Suprapubic skin (tissue), 4 donors: ENCODE measurements around the gene SEPTIN5. TPM values are rescaled to one million over a fixed set of nuclear protein-coding genes. Genes with fewer than 3 reads are reported as not detected.

Experiments
- DNase-seq, 2 donors: peaks; one replicate each; pipeline ENCODE4 v3.0.0-alpha.2; 2019; ENCODE audit warnings: low spot score in 2 of 2
- H3K27ac ChIP-seq: fragments of 200-600 bp; sonication (generic); one replicate; pipeline ENCODE4 v1.5.1; 2019
- H3K27me3 ChIP-seq: fragments of 200-600 bp; sonication (generic); one replicate; pipeline ENCODE4 v1.5.1; 2019
- H3K36me3 ChIP-seq: fragments of 200-600 bp; sonication (generic); one replicate; pipeline ENCODE4 v1.5.1; 2019
- H3K4me1 ChIP-seq: fragments of 200-600 bp; sonication (generic); one replicate; pipeline ENCODE4 v1.5.1; 2019
- H3K4me3 ChIP-seq: fragments of 200-600 bp; sonication (generic); one replicate; pipeline ENCODE4 v1.5.1; 2019; ENCODE audit warnings: mild to moderate bottlenecking
- H3K9me3 ChIP-seq: fragments of 200-600 bp; sonication (generic); one replicate; pipeline ENCODE4 v1.5.1; 2019
- EP300 ChIP-seq: sonication (generic); formaldehyde crosslinking; IDR thresholded peaks from one replicate; pipeline ENCODE4 v1.6.1; 2017; ENCODE audit warnings: antibody characterized with exemption
- POLR2A ChIP-seq, 2 donors: fragments of 450-650 bp; IDR thresholded peaks; one replicate each; pipeline ENCODE4 v1.6.1; 2017; ENCODE audit warnings: antibody characterized with exemption in 2 of 2, mild to moderate bottlenecking in 2 of 2, moderate library complexity in 2 of 2
- POLR2AphosphoS5 ChIP-seq, 3 donors: sonication (generic); formaldehyde crosslinking; IDR thresholded peaks; one replicate each; pipeline ENCODE4 v1.6.1; 2017; ENCODE audit warnings: antibody characterized with exemption in 3 of 3
- WGBS: methylation state at CpG from one replicate; pipeline ENCODE4 v1.1.5; 2018; 5-methylcytosine and 5-hydroxymethylcytosine counted together
- total RNA-seq, 4 donors: library from RNA; depleted of rRNA; stranded (reverse); fragments of >200 nt; gene quantifications; one replicate each; pipeline ENCODE4 v1.1.0, GENCODE V29; 2016
- TF ChIP-seq, protein P1 (sequence below), 2 donors: fragments of 200-600 bp in 1 of 2; fragments of 450-650 bp in 1 of 2; sonication (generic) in 1 of 2; IDR thresholded peaks; one replicate each; pipeline ENCODE4 v1.5.1; 2016 to 2019; ENCODE audit warnings: antibody characterized with exemption in 2 of 2, mild to moderate bottlenecking in 1 of 2, moderate library complexity in 1 of 2

The SEPTIN5 gene
- total RNA-seq, 4 donors from 2014 or later = 89.0 to 147 (median 129) TPM

DNA sequence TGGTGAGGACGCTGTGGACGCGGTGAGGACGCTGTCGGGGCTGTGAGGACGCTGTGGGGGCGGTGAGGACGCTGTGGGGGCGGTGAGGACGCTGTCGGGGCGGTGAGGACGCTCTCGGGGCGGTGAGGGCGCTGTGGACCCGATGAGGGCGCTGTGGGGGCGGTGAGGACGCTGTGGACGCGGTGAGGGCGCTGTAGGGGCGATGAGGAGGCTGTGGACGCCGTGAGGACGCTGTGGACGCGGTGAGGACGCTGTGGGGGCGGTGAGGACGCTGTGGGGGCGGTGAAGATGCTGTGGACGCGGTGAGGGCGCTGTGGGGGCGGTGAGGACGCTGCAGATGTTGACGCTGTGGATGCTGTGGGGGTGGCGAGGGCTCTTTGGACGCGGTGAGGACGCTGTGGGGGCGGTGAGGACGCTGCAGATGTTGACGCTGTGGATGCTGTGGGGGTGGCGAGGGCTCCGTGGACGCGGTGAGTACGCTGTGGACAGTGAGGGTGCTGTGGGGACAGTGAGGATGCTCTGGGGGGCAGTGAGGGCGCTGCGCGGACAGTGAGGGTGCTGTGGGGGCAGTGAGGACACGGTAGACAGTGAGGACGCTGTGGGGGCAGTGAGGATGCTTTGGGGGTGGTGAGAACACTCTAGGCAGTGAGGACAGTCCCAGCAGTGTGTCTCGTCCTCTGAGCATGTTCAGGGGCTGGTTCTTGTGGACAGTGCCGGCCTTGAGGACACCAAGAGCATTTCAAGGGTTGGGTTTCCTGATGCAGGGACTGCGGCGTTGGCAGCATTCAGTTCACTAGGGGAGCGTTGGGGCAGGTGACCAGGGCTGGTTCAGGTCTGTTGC lies 13.2 kb downstream of the SEPTIN5 start:
- no peak for DNase-seq
- 63% methylated on average over 61 of the region's 61 CpGs for WGBS
- peaks cover 5% of the 10 kb centered on the region for H3K36me3 ChIP-seq
- H3K27me3 ChIP-seq = peaks cover 39% of the 10 kb centered on the region
- no peak for TF ChIP-seq POLR2AphosphoS5 (IDR thresholded peaks at IDR 0.05)
- TF ChIP-seq, protein P1, sequence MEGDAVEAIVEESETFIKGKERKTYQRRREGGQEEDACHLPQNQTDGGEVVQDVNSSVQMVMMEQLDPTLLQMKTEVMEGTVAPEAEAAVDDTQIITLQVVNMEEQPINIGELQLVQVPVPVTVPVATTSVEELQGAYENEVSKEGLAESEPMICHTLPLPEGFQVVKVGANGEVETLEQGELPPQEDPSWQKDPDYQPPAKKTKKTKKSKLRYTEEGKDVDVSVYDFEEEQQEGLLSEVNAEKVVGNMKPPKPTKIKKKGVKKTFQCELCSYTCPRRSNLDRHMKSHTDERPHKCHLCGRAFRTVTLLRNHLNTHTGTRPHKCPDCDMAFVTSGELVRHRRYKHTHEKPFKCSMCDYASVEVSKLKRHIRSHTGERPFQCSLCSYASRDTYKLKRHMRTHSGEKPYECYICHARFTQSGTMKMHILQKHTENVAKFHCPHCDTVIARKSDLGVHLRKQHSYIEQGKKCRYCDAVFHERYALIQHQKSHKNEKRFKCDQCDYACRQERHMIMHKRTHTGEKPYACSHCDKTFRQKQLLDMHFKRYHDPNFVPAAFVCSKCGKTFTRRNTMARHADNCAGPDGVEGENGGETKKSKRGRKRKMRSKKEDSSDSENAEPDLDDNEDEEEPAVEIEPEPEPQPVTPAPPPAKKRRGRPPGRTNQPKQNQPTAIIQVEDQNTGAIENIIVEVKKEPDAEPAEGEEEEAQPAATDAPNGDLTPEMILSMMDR (IDR thresholded peaks at IDR 0.05) = no peak
- no peak for TF ChIP-seq EP300
- TF ChIP-seq POLR2A (IDR thresholded peaks at IDR 0.05) = no peak
- H3K4me3 ChIP-seq = no peak overlapping the region
- H3K27ac ChIP-seq = no peak overlapping the region
- peaks cover 29% of the 10 kb centered on the region for H3K4me1 ChIP-seq
- no peaks in the 10 kb centered on the region for H3K9me3 ChIP-seq

- no peak overlapping the region for H3K27ac ChIP-seq
- H3K9me3 ChIP-seq = no peaks in the 10 kb centered on the region
- no peak for DNase-seq
- H3K36me3 ChIP-seq = no peaks in the 10 kb centered on the region
- H3K4me3 ChIP-seq = no peak overlapping the region
- peaks cover 22% of the 10 kb centered on the region for H3K4me1 ChIP-seq
- H3K27me3 ChIP-seq = peaks cover 37% of the 10 kb centered on the region
- TF ChIP-seq EP300 (no peak), POLR2AphosphoS5 (IDR thresholded peaks at IDR 0.05) (no peak), POLR2A (IDR thresholded peaks at IDR 0.05) (no peak)
- TF ChIP-seq, protein P1 (IDR thresholded peaks at IDR 0.05) = no peak
- 86% methylated on average over 3 of the region's 6 CpGs for WGBS
These were observed 14.0 kb downstream of the SEPTIN5 start for GRCh38 chr22:19728271-19728670.

DNA sequence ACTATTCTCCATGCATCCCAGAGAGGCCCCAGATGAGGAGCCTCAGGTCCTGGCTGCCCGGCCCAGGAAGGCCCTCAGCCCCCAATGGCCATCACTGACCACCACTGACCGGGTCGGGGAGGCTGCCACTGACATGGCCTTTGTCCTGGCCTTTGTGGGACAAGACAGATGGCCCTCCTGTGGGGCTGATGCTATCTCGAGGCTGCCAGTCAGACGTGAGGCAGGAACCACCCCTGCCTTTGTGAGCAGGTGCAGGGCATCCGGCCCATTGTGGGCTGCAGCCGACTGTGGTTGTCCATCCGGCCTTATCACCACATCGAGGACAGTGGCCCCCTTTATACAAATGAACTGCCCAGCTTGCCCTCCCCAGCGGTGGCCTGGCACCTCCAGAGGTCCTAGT lies 14.5 kb downstream of the SEPTIN5 start:
- TF ChIP-seq POLR2A (IDR thresholded peaks at IDR 0.05) (no peak), EP300 (no peak), POLR2AphosphoS5 (IDR thresholded peaks at IDR 0.05) (no peak)
- TF ChIP-seq, protein P1 (IDR thresholded peaks at IDR 0.05) = no peak
- Histone ChIP-seq H3K4me1 (peaks cover 16% of the 10 kb centered on the region), H3K9me3 (no peaks in the 10 kb centered on the region), H3K27me3 (peaks cover 31% of the 10 kb centered on the region), H3K36me3 (no peaks in the 10 kb centered on the region), H3K4me3 (no peak overlapping the region), H3K27ac (no peak overlapping the region)
- DNase-seq = no peak
- no CpG with 5 or more reads among the region's 10 CpGs for WGBS

DNA sequence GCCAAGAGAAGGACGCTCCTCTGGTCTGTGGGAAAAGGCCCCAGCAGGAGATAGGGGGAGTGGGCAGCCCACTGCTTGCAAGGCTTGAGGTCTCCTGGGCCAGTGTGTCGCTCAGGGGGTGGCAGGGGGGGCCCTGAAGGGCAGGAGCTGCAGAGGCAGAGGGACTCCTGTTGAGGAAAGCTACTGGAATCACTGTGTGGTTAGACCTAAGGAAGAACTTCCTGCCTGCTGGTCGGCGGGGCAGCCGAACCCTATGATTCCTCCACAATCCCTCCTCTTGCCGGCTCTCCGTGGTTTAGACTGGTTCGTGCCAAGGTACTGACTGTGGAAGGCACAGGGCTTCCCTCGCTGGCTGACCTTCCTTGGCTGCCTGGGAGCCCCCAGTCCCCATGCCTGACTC lies 15.2 kb downstream of the SEPTIN5 start:
- H3K27me3 ChIP-seq = peaks cover 25% of the 10 kb centered on the region
- no peak for DNase-seq

GRCh38 chr22:19730198-19730597 lies 15.9 kb downstream of the SEPTIN5 start:
- H3K36me3 ChIP-seq = no peaks in the 10 kb centered on the region
- H3K27me3 ChIP-seq = peaks cover 18% of the 10 kb centered on the region
- no peak for TF ChIP-seq POLR2A (IDR thresholded peaks at IDR 0.05)
- no peak for TF ChIP-seq EP300
- no peak for TF ChIP-seq POLR2AphosphoS5 (IDR thresholded peaks at IDR 0.05)
- TF ChIP-seq, protein P1 (IDR thresholded peaks at IDR 0.05) = no peak
- H3K9me3 ChIP-seq = no peaks in the 10 kb centered on the region
- DNase-seq = no peak
- WGBS = 75% methylated on average over 6 of the region's 8 CpGs
- peaks cover 10% of the 10 kb centered on the region for H3K4me1 ChIP-seq
- no peak overlapping the region for H3K4me3 ChIP-seq
- no peak overlapping the region for H3K27ac ChIP-seq

More for the DNA sequence above, 15.2 kb downstream of the SEPTIN5 start:
- 80% methylated on average over 5 of the region's 9 CpGs for WGBS
- Histone ChIP-seq H3K27ac (no peak overlapping the region), H3K36me3 (no peaks in the 10 kb centered on the region), H3K4me3 (no peak overlapping the region), H3K4me1 (peaks cover 10% of the 10 kb centered on the region), H3K9me3 (no peaks in the 10 kb centered on the region)
- TF ChIP-seq EP300 (no peak), POLR2AphosphoS5 (IDR thresholded peaks at IDR 0.05) (no peak), POLR2A (IDR thresholded peaks at IDR 0.05) (no peak)
- TF ChIP-seq, protein P1 (IDR thresholded peaks at IDR 0.05) = no peak
